HepG2 (cell line): ENCODE measurements around the gene MIB2.

Source experiments
- BCLAF1 ChIP-seq: fragments of 450-650 bp; IDR thresholded peaks from 2 replicates; pipeline ENCODE4 v1.6.1; 2017; ENCODE audit warnings: mild to moderate bottlenecking
- DNMT1 ChIP-seq: sonication (generic); formaldehyde crosslinking; IDR thresholded peaks from 2 replicates; pipeline ENCODE4 v1.5.1; 2020; ENCODE audit warnings: mild to moderate bottlenecking, missing genetic modification reagents
- HNF4G ChIP-seq, 2 experiments: sonication (generic) in 1 of 2; formaldehyde crosslinking in 1 of 2; IDR thresholded peaks; 2 replicates each; pipeline versions ENCODE4 v1.4.0 to v1.6.1; 2011 to 2020; ENCODE audit warnings: borderline replicate concordance in 2 of 2, low read depth in 2 of 2, mild to moderate bottlenecking in 2 of 2, low read length in 1 of 2, missing genetic modification reagents in 1 of 2, moderate library complexity in 1 of 2
- JUNB ChIP-seq: sonication (generic); formaldehyde crosslinking; IDR thresholded peaks from 2 replicates; pipeline ENCODE4 v1.8.0; 2022; ENCODE audit warnings: missing genetic modification reagents, mild to moderate bottlenecking, borderline replicate concordance
- MAFK ChIP-seq, 2 experiments: IDR thresholded peaks in 1 of 2; conservative IDR thresholded peaks in 1 of 2; 2 replicates each; pipeline ENCODE4 v1.6.1; 2011; ENCODE audit warnings: improper control_type of control experiment in 2 of 2, low read length in 2 of 2
- MXD1 ChIP-seq: sonication (generic); formaldehyde crosslinking; IDR thresholded peaks from 2 replicates; pipeline ENCODE4 v1.4.0; 2020; ENCODE audit warnings: mild to moderate bottlenecking, missing genetic modification reagents
- ZGPAT ChIP-seq: IDR thresholded peaks from 2 replicates; pipeline ENCODE4 v1.6.1; 2016; ENCODE audit warnings: mild to moderate bottlenecking
- ZNF746 ChIP-seq: sonication (generic); formaldehyde crosslinking; IDR thresholded peaks from 2 replicates; pipeline ENCODE4 v1.8.0; 2022; ENCODE audit warnings: mild to moderate bottlenecking, missing genetic modification reagents

GRCh38 chr1:1619917-1620361, 4.6 kb downstream of the MIB2 start:
- TF ChIP-seq ZNF746 (CRISPR knock-in tag) (no peak), JUNB (CRISPR knock-in tag) (no peak), ZGPAT (no peak), HNF4G (IDR thresholded peaks at IDR 0.05; ENCODE audit: borderline replicate concordance, low read depth, low read length) (no peak), HNF4G (CRISPR knock-in tag; IDR thresholded peaks at IDR 0.05; ENCODE audit: borderline replicate concordance, low read depth) (no peak), BCLAF1 (no peak), MXD1 (CRISPR knock-in tag) (no peak), DNMT1 (no peak), MAFK (conservative IDR thresholded peaks at IDR 0.05 in 1 of 2, IDR thresholded peaks at IDR 0.05 in 1 of 2; ENCODE audit: low read length in 2 of 2) (no peak)
